Liver (tissue), 9 donors: Measurements from ENCODE around the gene ENPP3. TPM values are rescaled to one million over a fixed set of nuclear protein-coding genes. Genes with fewer than 3 reads are reported as not detected.

Source experiments
- DNase-seq: peaks from one replicate; pipeline ENCODE4 v3.0.0-alpha.2; 2017; ENCODE audit warnings: low spot score
- H3K27ac ChIP-seq, 2 donors: one replicate each; pipeline ENCODE4 v1.7.0; 2013; ENCODE audit warnings: inconsistent platforms in 2 of 2, low read length in 2 of 2, control low read depth in 1 of 2, low read depth in 1 of 2, mild to moderate bottlenecking in 1 of 2
- H3K27me3 ChIP-seq, 4 donors: one replicate each; pipeline versions ENCODE4 v1.6.1 to v1.7.0; 2013; ENCODE audit warnings: low read length in 3 of 4, inconsistent platforms in 1 of 4, mild to moderate bottlenecking in 1 of 4, moderate library complexity in 1 of 4; ENCODE audit not compliant: control insufficient read depth in 4 of 4, insufficient read depth in 4 of 4
- H3K36me3 ChIP-seq, 4 donors: one replicate each; pipeline versions ENCODE4 v1.6.1 to v1.7.0; 2013; ENCODE audit warnings: low read length in 3 of 4, mild to moderate bottlenecking in 3 of 4, low read depth in 1 of 4, moderate library complexity in 1 of 4; ENCODE audit not compliant: control insufficient read depth in 4 of 4, insufficient read depth in 3 of 4
- H3K4me1 ChIP-seq, 4 donors: one replicate each; pipeline versions ENCODE4 v1.6.1 to v1.7.0; 2013; ENCODE audit warnings: low read length in 3 of 4, mild to moderate bottlenecking in 3 of 4, moderate library complexity in 1 of 4; ENCODE audit not compliant: control insufficient read depth in 4 of 4, insufficient read depth in 4 of 4
- H3K4me3 ChIP-seq, 3 donors: one replicate each; pipeline versions ENCODE4 v1.6.1 to v1.7.0; 2013; ENCODE audit warnings: low read length in 3 of 3, control low read depth in 1 of 3, low read depth in 1 of 3, mild to moderate bottlenecking in 1 of 3
- H3K9ac ChIP-seq, 2 donors: one replicate each; pipeline ENCODE4 v1.7.0; 2013; ENCODE audit warnings: low read length in 2 of 2, mild to moderate bottlenecking in 2 of 2, moderate library complexity in 2 of 2, control low read depth in 1 of 2, low read depth in 1 of 2
- H3K9me3 ChIP-seq, 4 donors: one replicate each; pipeline versions ENCODE4 v1.6.1 to v1.7.0; 2013; ENCODE audit warnings: low read length in 3 of 4; ENCODE audit not compliant: control insufficient read depth in 4 of 4
- ATF3 ChIP-seq: IDR thresholded peaks from 2 replicates; pipeline ENCODE4 v1.6.1; 2016; ENCODE audit warnings: antibody characterized with exemption
- CTCF ChIP-seq: fragments of 150-350 bp; IDR thresholded peaks from 2 replicates; pipeline ENCODE4 v1.5.1; 2017; ENCODE audit warnings: improper control_type of control experiment, low read depth, low read length; ENCODE audit not compliant: missing input control
- EGR1 ChIP-seq, 2 donors: IDR thresholded peaks; 2 replicates each; pipeline ENCODE4 v1.6.1; 2016 to 2018; ENCODE audit warnings: antibody characterized with exemption in 2 of 2, low read depth in 2 of 2
- FOXA1 ChIP-seq: IDR thresholded peaks from 2 replicates; pipeline ENCODE4 v1.6.1; 2016; ENCODE audit warnings: antibody characterized with exemption
- FOXA2 ChIP-seq: IDR thresholded peaks from 2 replicates; pipeline ENCODE4 v1.6.1; 2016; ENCODE audit warnings: antibody characterized with exemption
- GABPA ChIP-seq, 2 donors: IDR thresholded peaks in 1 of 2; conservative IDR thresholded peaks in 1 of 2; 2 replicates each; pipeline ENCODE4 v1.6.1; 2016; ENCODE audit warnings: antibody characterized with exemption in 2 of 2, mild to moderate bottlenecking in 1 of 2, moderate library complexity in 1 of 2
- HNF4A ChIP-seq, 2 donors: conservative IDR thresholded peaks; 2 replicates each; pipeline ENCODE4 v1.6.1; 2016; ENCODE audit warnings: antibody characterized with exemption in 2 of 2, mild to moderate bottlenecking in 2 of 2
- HNF4G ChIP-seq: IDR thresholded peaks from 2 replicates; pipeline ENCODE4 v1.6.1; 2016; ENCODE audit warnings: antibody characterized with exemption
- JUND ChIP-seq, 2 donors: IDR thresholded peaks; 2 replicates each; pipeline ENCODE4 v1.6.1; 2016; ENCODE audit warnings: antibody characterized with exemption in 2 of 2
- MAX ChIP-seq: IDR thresholded peaks from 2 replicates; pipeline ENCODE4 v1.6.1; 2016; ENCODE audit warnings: antibody characterized with exemption
- NR2F2 ChIP-seq: IDR thresholded peaks from 2 replicates; pipeline ENCODE4 v1.6.1; 2016; ENCODE audit warnings: antibody characterized with exemption
- RAD21 ChIP-seq, 2 donors: IDR thresholded peaks; 2 replicates each; pipeline ENCODE4 v1.6.1; 2016; ENCODE audit warnings: antibody characterized with exemption in 2 of 2, mild to moderate bottlenecking in 2 of 2
- REST ChIP-seq: IDR thresholded peaks from 2 replicates; pipeline ENCODE4 v1.6.1; 2016; ENCODE audit warnings: antibody characterized with exemption, mild to moderate bottlenecking
- SP1 ChIP-seq: IDR thresholded peaks from 2 replicates; pipeline ENCODE4 v1.6.1; 2018; ENCODE audit warnings: antibody characterized with exemption, mild to moderate bottlenecking
- TAF1 ChIP-seq: conservative IDR thresholded peaks from 2 replicates; pipeline ENCODE4 v1.6.1; 2016; ENCODE audit warnings: antibody characterized with exemption, mild to moderate bottlenecking
- YY1 ChIP-seq: IDR thresholded peaks from 2 replicates; pipeline ENCODE4 v1.6.1; 2016; ENCODE audit warnings: antibody characterized with exemption, mild to moderate bottlenecking
- ZBTB33 ChIP-seq: IDR thresholded peaks from 2 replicates; pipeline ENCODE4 v1.6.1; 2016; ENCODE audit warnings: antibody characterized with exemption
- WGBS: extraction: QIAGEN DNeasy Blood & Tissue Kit; methylation state at CpG from one replicate; pipeline ENCODE4 v1.1.7; 2013; 5-methylcytosine and 5-hydroxymethylcytosine counted together
- polyA plus RNA-seq, 2 donors: library from polyadenylated mRNA; stranded (reverse) in 1 of 2; unstranded in 1 of 2; fragments of 200-250 nt in 1 of 2; fragments of >200 nt in 1 of 2; fragmentation: Nextera tagmentation in 1 of 2; extraction: Ambion mirVana in 1 of 2; gene quantifications; one replicate each; pipeline versions ENCODE4 v1.2.1 to v1.2.3, GENCODE V29; 2013 to 2015
- total RNA-seq, 2 donors: library from RNA; depleted of rRNA; stranded (reverse); fragments of >200 nt; gene quantifications; one replicate each; pipeline ENCODE4 v1.2.3, GENCODE V29; 2014
- donor health status: healthy.
- donor health status: healthy.
- donor health status: healthy.
- donor health status: healthy.
- donor health status: healthy.

ENPP3 gene
- total and polyA plus RNA-seq, 4 donors, result 0.51 to 6.1 (median 1.1) TPM

- Histone ChIP-seq H3K4me3 (no peak overlapping the region), H3K36me3 (no peaks in the 10 kb centered on the region), H3K27me3 (no peaks in the 10 kb centered on the region), H3K27ac (no peak overlapping the region), H3K4me1 (peaks cover 0 to 7% (median 5%) of the 10 kb centered on the region in 4 donors), H3K9ac (no peak overlapping the region), H3K9me3 (no peaks in the 10 kb centered on the region)
- 60% methylated on average over 1 of the region's 1 CpG for WGBS
- TF ChIP-seq REST (no peak), ZBTB33 (no peak), HNF4A (conservative IDR thresholded peaks at IDR 0.05) (no peak), RAD21 (IDR thresholded peaks at IDR 0.05) (no peak), TAF1 (no peak), ATF3 (no peak), GABPA (IDR thresholded peaks at IDR 0.05 in 1 of 2, conservative IDR thresholded peaks at IDR 0.05 in 1 of 2) (no peak), NR2F2 (no peak), FOXA2 (no peak), CTCF (no peak), MAX (no peak), JUND (IDR thresholded peaks at IDR 0.05) (no peak), HNF4G (no peak), SP1 (no peak), FOXA1 (no peak), YY1 (no peak)
- DNase-seq, result no peak
These were observed 54.9 kb downstream of the ENPP3 start for GRCh38 chr6:131692031-131692430.

GRCh38 chr6:131692589-131692988, 55.5 kb downstream of the ENPP3 start:
- no peak overlapping the region for H3K27ac ChIP-seq

More at GRCh38 chr6:131692589-131692988, 55.5 kb downstream of the ENPP3 start:
- DNase-seq, result no peak
- Histone ChIP-seq H3K36me3 (no peaks in the 10 kb centered on the region), H3K4me1 (peaks cover 0 to 7% (median 5%) of the 10 kb centered on the region in 4 donors), H3K9ac (no peak overlapping the region), H3K4me3 (no peak overlapping the region), H3K27me3 (no peaks in the 10 kb centered on the region), H3K9me3 (no peaks in the 10 kb centered on the region)
- no peak for TF ChIP-seq MAX
- TF ChIP-seq EGR1 (IDR thresholded peaks at IDR 0.05; ENCODE audit: low read depth in 2 of 2), result no peak
- TF ChIP-seq NR2F2, result no peak
- TF ChIP-seq GABPA (IDR thresholded peaks at IDR 0.05 in 1 of 2, conservative IDR thresholded peaks at IDR 0.05 in 1 of 2), result no peak
